NCI-H1694 treated with DMSO at 0.1 percent for 48 hours (cell line): ENCODE results near the gene SLC5A6.

Source experiments
- DNase-seq: peaks from one replicate; lab custom pipeline; 2025; lab: John Stamatoyannopoulos, UW

SLC5A6 gene

DNA sequence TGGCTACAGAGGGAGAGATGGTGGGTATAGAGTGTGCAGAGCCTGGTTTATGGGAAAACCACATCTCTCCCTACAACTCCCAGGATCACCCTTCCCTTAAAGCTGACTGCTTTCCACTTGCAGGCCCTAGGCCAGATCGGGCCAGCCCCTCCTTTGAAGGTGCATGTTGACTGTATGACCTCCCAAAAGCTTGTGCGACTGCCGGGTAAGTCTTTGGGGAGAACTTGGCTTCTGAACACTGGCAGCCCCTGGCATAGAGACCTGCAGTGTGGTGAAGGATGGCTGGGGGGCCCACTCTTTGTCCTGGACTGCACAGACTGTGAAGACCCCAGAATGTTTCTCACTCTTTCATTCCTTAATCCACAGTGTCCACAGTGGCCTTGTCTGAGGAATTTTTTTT lies 24.6 kb upstream of the SLC5A6 start:
- DNase-seq, result no peak

- DNase-seq, result no peak
Observed at GRCh38 chr2:27236136-27236535, 24.1 kb upstream of the SLC5A6 start.

DNA sequence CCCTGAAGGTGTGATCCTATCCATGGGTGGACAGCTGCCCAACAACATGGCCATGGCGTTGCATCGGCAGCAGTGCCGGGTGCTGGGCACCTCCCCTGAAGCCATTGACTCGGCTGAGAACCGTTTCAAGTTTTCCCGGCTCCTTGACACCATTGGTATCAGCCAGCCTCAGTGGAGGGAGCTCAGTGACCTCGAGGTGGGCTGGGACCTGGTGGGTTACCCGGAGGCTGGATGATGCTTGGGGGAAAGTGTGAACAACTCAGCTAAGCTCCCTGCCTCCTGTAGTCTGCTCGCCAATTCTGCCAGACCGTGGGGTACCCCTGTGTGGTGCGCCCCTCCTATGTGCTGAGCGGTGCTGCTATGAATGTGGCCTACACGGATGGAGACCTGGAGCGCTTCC lies 21.3 kb upstream of the SLC5A6 start:
- DNase-seq, result no peak

GRCh38 chr2:27231921-27232320 lies 19.9 kb upstream of the SLC5A6 start:
- DNase-seq, result no peak

- DNase-seq, result no peak
Observed at GRCh38 chr2:27227501-27227900, 15.4 kb upstream of the SLC5A6 start.

DNA sequence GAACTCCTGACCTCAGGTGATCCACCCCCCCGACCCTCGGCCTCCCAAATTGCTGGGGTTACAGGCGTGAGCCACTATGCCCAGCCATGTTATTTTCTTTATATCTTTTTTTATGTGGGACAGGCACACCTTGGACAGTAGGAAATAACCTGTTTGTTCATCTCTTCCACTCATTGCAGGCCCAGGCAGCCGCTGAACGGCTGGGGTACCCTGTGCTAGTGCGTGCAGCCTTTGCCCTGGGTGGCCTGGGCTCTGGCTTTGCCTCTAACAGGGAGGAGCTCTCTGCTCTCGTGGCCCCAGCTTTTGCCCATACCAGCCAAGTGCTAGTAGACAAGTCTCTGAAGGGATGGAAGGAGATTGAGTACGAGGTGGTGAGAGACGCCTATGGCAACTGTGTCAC lies 13.5 kb upstream of the SLC5A6 start:
- DNase-seq, result no peak

DNA sequence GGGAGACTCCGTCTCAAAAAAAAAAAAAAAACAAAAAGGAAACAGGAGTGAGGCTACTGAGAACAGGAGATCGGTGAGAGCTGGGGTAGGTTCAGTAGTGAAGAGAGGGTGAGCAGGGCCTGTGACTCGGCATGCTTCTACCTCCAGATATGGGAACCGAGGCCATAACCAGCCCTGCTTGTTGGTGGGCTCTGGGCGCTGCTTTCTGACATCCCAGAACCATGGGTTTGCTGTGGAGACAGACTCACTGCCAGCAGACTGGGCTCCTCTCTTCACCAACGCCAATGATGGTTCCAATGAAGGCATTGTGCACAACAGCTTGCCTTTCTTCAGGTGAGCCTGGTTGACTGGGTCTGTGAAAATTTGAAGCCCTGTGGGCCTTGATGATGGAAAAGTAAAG lies 11.3 kb upstream of the SLC5A6 start:
- no peak for DNase-seq

DNA sequence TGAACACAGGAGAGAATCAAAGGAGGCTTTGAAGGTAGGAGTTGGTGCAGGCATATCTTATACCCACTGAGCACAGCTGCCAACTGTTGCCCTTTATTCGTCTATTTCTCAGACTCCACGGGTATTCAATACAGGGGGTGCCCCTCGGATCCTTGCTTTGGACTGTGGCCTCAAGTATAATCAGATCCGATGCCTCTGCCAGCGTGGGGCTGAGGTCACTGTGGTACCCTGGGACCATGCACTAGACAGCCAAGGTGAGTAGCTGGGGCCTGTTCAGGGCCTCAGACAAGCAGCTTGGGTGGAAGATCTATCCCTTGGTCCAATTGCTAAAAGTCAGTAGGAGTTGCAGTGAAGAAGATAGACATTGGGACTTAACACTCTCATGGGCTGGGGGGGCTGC lies 10.3 kb upstream of the SLC5A6 start:
- no peak for DNase-seq

DNA sequence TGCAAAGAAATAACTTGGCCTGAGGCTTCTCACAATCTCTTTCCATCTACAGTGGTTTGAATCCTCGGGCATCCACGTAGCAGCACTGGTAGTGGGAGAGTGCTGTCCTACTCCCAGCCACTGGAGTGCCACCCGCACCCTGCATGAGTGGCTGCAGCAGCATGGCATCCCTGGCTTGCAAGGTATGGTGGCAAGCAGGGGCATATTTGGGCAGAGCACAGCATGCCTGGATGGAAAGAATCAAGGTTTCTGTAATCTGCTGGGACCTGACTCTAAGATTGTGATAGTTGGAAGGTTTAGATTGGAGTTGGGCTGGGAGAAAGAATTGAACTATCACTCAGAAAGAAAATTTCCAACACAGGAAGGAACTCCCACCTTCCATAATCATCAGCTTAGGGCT lies 9.1 kb upstream of the SLC5A6 start:
- no peak for DNase-seq

DNA sequence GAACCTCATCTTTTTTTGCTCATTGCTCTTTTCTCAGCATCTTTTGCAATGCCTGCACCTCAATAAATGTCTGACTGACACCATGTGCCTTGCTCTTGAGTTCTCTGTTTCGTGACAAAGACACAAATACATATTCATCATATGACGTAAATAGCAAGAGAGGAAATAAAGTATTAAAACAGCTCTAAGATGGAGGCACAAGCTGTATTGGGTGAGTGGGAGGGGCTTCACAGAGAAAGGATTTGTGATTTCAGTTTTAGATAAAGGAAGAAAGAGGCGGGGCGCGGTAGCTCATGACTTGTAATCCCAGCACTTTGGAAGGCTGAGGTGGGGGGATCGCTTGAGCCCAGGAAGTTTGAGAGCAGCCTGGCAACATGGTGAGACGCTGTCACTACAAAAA lies 8.0 kb upstream of the SLC5A6 start:
- no peak for DNase-seq

GRCh38 chr2:27219091-27219490 lies 7.0 kb upstream of the SLC5A6 start:
- DNase-seq, result no peak

DNA sequence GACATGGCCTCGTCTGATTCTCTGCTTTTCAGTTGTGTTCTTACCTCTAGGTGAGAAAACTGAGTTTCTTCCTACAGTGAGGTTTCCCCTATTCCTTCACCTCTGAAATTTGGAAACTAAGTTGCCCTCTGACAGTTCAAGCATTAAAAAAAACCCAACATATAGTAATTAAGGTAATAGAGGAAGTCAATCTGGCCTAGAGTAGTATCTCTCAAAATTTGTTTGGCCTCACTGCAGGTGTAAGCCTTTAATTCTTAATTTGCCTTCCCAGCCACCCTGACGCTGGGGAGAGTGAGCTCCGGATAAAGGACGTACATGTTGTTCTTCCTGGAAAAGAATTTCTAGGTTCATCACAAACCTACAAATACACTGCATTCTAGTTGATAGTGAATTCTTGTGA lies 6.5 kb upstream of the SLC5A6 start:
- no peak for DNase-seq

- DNase-seq, result peak; percentile 83
Observed at GRCh38 chr2:27217173-27218121, 5.4 kb upstream of the SLC5A6 start, which contains the start of gene CAD. Gene CAD (plus strand): TSS chr2:27217369. CDS start chr2:27217552, 183 bp downstream.

DNA sequence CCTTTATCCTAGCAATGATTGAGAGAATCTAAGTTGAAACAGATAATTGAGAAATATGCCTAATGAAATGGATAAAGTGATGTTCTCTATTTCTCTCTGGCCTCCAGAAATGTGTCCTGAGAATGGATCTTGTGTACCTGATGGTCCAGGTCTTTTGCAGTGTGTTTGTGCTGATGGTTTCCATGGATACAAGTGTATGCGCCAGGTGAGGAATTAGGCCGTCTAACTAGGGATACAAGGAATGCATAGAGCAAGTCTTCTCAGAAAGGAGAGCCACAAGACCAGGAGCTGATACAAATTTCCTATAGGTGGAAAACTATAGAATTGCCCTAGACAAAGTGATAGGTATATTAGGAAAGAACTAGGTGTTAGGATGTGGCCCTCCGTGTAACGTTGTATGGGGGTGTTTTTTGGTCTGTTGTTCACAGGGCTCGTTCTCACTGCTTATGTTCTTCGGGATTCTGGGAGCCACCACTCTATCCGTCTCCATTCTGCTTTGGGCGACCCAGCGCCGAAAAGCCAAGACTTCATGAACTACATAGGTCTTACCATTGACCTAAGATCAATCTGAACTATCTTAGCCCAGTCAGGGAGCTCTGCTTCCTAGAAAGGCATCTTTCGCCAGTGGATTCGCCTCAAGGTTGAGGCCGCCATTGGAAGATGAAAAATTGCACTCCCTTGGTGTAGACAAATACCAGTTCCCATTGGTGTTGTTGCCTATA lies 4.5 kb upstream of the SLC5A6 start:
- DNase-seq, result no peak

DNA sequence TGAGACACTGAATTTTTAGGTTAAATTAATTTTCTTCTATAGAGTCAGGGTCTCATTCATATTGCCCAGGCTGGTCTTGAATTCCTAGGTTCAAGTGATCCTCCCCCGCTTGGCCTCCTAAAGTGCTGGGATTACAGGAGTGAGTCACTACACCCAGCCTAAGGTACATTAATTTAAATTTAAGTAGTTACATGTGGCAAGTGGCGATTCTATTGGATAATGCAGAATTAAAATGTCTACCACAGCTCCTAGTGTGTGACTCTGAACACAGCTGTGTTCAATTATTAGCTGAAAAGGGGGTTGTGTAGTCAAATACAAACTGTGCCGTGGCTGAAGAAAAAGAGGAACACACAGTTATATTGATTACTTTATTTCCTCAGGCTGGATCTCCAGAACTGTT lies 2.9 kb upstream of the SLC5A6 start:
- no peak for DNase-seq

GRCh38 chr2:27212626-27213471 lies 781 bp upstream of the SLC5A6 start:
- DNase-seq, result peak; percentile 49

DNA sequence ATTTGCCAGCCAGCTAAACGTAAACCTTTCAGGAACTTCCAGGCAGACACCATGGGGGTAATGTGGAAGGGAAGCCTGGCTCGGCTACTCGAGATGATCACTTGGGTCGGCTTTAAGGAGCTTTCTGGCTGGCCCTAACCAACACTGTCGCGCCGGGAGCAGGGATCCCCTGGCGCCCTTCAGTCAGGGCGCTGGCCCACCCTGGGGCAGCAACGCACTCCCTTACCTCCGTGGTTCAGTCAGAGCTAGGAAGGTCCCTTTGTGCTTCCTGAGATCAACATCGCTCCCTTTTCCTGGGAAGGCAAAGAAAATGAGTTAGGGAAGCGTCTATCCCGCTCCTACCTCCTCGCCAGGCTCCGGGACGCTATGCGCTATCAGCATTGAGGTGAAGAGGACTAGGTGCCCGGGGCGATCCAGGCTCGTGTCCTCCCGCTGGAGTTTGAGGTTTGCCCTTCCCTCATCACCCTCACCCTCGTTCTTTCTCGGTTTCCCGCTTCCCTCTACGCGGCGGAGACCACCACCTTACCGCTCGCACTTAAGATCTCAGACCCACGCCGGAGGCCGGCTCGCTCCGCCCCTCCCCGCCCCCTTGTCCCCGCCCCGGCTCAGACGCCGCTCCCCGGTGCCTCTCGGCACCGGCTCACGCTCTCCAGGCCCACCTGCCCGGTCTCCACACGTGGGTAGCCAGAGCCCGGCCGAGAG lies 676 bp downstream of the SLC5A6 start:
- peak; percentile 76 for DNase-seq

- no peak for DNase-seq
Observed at GRCh38 chr2:27209621-27210401, 2.3 kb downstream of the SLC5A6 start.

DNA sequence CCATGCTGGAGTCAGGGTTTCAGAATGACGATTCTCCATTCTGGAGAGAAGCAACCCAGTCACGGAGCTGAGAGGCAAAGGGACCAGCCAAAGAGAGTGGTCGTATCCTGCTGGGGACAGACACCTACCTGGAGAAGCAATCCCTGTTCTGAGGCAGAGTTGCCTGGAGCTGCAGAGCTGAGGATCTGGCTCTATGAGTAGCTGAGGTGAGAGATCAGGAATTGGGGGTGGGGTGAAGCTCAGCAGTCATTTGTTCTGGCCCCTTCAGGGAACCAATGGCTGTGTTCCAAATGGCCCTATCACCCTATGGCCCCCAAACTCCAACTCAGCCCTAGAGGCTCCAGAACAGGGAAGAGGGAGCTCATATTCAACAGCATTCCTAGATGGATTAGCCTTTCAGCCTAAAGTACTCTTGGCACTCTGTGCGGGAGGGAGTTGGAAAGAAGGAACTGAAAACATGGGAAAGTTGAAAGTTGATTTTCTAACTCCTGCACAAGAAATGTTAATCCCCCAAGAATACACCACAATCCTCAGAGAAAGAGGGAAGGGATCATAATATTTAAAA lies 3.5 kb downstream of the SLC5A6 start:
- no peak for DNase-seq

- no peak for DNase-seq
Observed at GRCh38 chr2:27206346-27206745, 5.7 kb downstream of the SLC5A6 start.

DNA sequence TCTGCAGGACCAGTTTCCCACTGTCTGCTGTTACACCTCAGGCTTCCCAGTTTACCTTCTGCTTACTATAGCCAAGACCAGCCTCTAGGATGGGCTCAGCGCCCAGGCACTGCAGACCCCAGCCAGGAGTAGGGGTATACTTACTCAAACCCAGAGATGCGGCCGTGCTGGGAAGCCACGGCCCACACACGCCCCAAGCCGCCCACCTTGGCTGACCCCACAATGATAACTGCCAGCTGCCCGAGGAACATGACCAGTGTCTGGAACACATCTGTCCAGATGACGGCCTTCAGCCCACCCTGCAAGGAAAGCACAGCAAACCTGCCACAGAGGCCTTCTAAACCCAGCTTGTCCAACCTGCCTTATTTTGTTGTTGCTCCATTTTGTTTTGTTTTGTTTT lies 6.9 kb downstream of the SLC5A6 start:
- no peak for DNase-seq
